K562 (cell line): ENCODE results near the gene CHDH. TPM values are rescaled to one million over a fixed set of nuclear protein-coding genes. Genes with fewer than 3 reads are reported as not detected.

Experiments
- ATAC-seq: fragments of 200-7000 bp; cut with Tn5 transposase; 3 replicates; pipeline ENCODE4 v1.9.1; 2020; ENCODE audit warnings: moderate library complexity
- BruUV-seq: library from RNA; stranded (reverse); fragments of 400-500 nt; replicated peaks from 2 replicates; lab custom pipeline; 2021; lab: Mats Ljungman, UMichigan
- CTCF ChIA-PET: fragments of 300-600 bp; formaldehyde crosslinking; extraction: SDS; loops from one replicate; lab custom pipeline; 2021; ENCODE audit warnings: low intra/inter-chr PET ratio; lab: Yijun Ruan, JAX
- POLR2A ChIA-PET: fragments of 300-600, 350-650 bp; sonication (Branson Sonifier 250); formaldehyde crosslinking; extraction: SDS; loops from one replicate; lab custom pipeline; 2021; ENCODE audit warnings: antibody characterized with exemption, inconsistent platforms; lab: Yijun Ruan, JAX
- DNase-seq, 4 experiments: peaks; one replicate each; pipeline versions ENCODE4 v3.0.0 to v3.0.0-alpha.2; 2011 to 2018; ENCODE audit warnings: low spot score in 3 of 4, mixed read lengths in 3 of 4; ENCODE audit errors: extremely low read depth in 1 of 4
- FAIRE-seq: peaks from 2 replicates; lab custom pipeline; 2011; peaks lifted over from hg19 to GRCh38; lab: Jason Lieb, UNC
- H2AFZ ChIP-seq: 2 replicates; pipeline ENCODE4 v1.6.0; 2011; ENCODE audit warnings: low read depth, low read length, control low read depth, inconsistent platforms
- H3K27ac ChIP-seq: fragments of 200-600 bp; 3 replicates; pipeline ENCODE4 v1.8.0; 2011; ENCODE audit warnings: low read depth, mild to moderate bottlenecking, control low read depth, inconsistent platforms, low read length, moderate library complexity, mixed read lengths; ENCODE audit errors: extremely low read depth
- H3K27me3 ChIP-seq, 2 experiments: fragments of 300-600 bp in 1 of 2; 2 replicates in 1 of 2; 3 replicates in 1 of 2; pipeline versions ENCODE4 v1.6.0 to v1.8.0; 2011; ENCODE audit warnings: inconsistent platforms in 2 of 2, low read length in 2 of 2, mild to moderate bottlenecking in 1 of 2, mixed read lengths in 1 of 2, moderate library complexity in 1 of 2; ENCODE audit not compliant: control insufficient read depth in 2 of 2, insufficient read depth in 2 of 2
- H3K36me3 ChIP-seq: fragments of 300-600 bp; 3 replicates; pipeline ENCODE4 v1.8.0; 2011; ENCODE audit warnings: mild to moderate bottlenecking, low read length, inconsistent platforms; ENCODE audit not compliant: control insufficient read depth, insufficient read depth
- H3K4me1 ChIP-seq, 2 experiments: fragments of 200-600 bp in 1 of 2; replicated peaks in 1 of 2; 2 replicates in 1 of 2; 3 replicates in 1 of 2; pipeline versions ENCODE4 v1.5.1 to v1.8.0; 2011; ENCODE audit warnings: inconsistent platforms in 2 of 2, low read length in 2 of 2, mild to moderate bottlenecking in 1 of 2, mixed read lengths in 1 of 2, moderate library complexity in 1 of 2; ENCODE audit not compliant: control insufficient read depth in 2 of 2, insufficient read depth in 2 of 2
- H3K4me2 ChIP-seq: 2 replicates; pipeline ENCODE4 v1.6.1; 2011; ENCODE audit warnings: low read length, control low read depth, inconsistent platforms, mixed read lengths; ENCODE audit not compliant: insufficient read depth
- H3K4me3 ChIP-seq: fragments of 200-600 bp; sonication (generic), shearing (Covaris generic); 2 replicates; pipeline ENCODE4 v1.5.1; 2016; ENCODE audit warnings: control low read depth, inconsistent platforms
- H3K79me2 ChIP-seq: fragments of 200-600 bp; 3 replicates; pipeline ENCODE4 v1.8.0; 2011; ENCODE audit warnings: low read length, inconsistent platforms; ENCODE audit not compliant: control insufficient read depth, insufficient read depth
- H3K9ac ChIP-seq, 2 experiments: 2 replicates each; pipeline versions ENCODE4 v1.6.0 to v1.6.1; 2011; ENCODE audit warnings: low read depth in 2 of 2, low read length in 2 of 2, control low read depth in 1 of 2, inconsistent platforms in 1 of 2, mild to moderate bottlenecking in 1 of 2, mixed read lengths in 1 of 2; ENCODE audit not compliant: insufficient read depth in 1 of 2
- H3K9me1 ChIP-seq: one replicate; pipeline ENCODE4 v1.6.0; 2011; ENCODE audit warnings: inconsistent platforms, mild to moderate bottlenecking, low read length, moderate library complexity; ENCODE audit not compliant: control insufficient read depth, insufficient read depth
- H3K9me3 ChIP-seq: replicated peaks from 2 replicates; pipeline ENCODE4 v1.5.1; 2011; ENCODE audit warnings: low read depth, low read length, inconsistent platforms; ENCODE audit not compliant: control insufficient read depth, insufficient read depth
- H4K20me1 ChIP-seq: replicated peaks from 2 replicates; pipeline ENCODE4 v1.6.1; 2011; ENCODE audit warnings: low read length, inconsistent platforms, mixed read lengths; ENCODE audit not compliant: control insufficient read depth, insufficient read depth
- ELK1 ChIP-seq: sonication (generic); formaldehyde crosslinking; IDR thresholded peaks from 2 replicates; pipeline ENCODE4 v1.8.1; 2022; ENCODE audit warnings: missing genetic modification reagents
- HCFC1 ChIP-seq: IDR thresholded peaks from 2 replicates; pipeline ENCODE4 v1.6.1; 2012; ENCODE audit warnings: low read depth, low read length, improper control_type of control experiment
- HDAC6 ChIP-seq: IDR thresholded peaks from 2 replicates; pipeline ENCODE4 v1.6.1; 2012; ENCODE audit warnings: low read depth, mild to moderate bottlenecking, control low read depth, inconsistent platforms, low read length, moderate library complexity
- NFYB ChIP-seq: IDR thresholded peaks from 2 replicates; pipeline ENCODE4 v1.6.1; 2011; ENCODE audit warnings: mild to moderate bottlenecking, moderate library complexity; ENCODE audit not compliant: insufficient read length; ENCODE audit errors: extremely low read depth
- TAF1 ChIP-seq: IDR thresholded peaks from 2 replicates; pipeline ENCODE4 v1.6.1; 2011; ENCODE audit warnings: mild to moderate bottlenecking, low read length, moderate library complexity; ENCODE audit not compliant: insufficient read depth, control insufficient read depth, severe bottlenecking; ENCODE audit errors: extremely low read depth
- TCF3 ChIP-seq: sonication (generic); formaldehyde crosslinking; IDR thresholded peaks from 2 replicates; pipeline ENCODE4 v1.4.0; 2020; ENCODE audit warnings: mild to moderate bottlenecking, missing genetic modification reagents
- ZNF583 ChIP-seq: fragments of 250-450 bp; sonication (Bioruptor Pico); IDR thresholded peaks from 2 replicates; pipeline ENCODE4 v1.4.0; 2020
- ZNF696 ChIP-seq: fragments of 250-450 bp; sonication (Bioruptor Pico); conservative IDR thresholded peaks from 2 replicates; pipeline ENCODE4 v1.4.0; 2020; ENCODE audit warnings: mild to moderate bottlenecking, moderate library complexity
- WGBS: fragments of 100-300 bp; shearing (Covaris generic); methylation state at CpG from one replicate; pipeline ENCODE4 v1.1.6; 2016; ENCODE audit warnings: low coverage, mixed read lengths; ENCODE audit not compliant: insufficient coverage; ENCODE audit errors: missing lambda C conversion rate; 5-methylcytosine and 5-hydroxymethylcytosine counted together
- in situ Hi-C: fragments of 300-500 bp; cut with MboI; formaldehyde crosslinking; loops from 4 replicates; pipeline ENCODE4 v1.15.0; 2018; ENCODE audit warnings: inconsistent platforms, mixed read lengths
- intact Hi-C: fragments of 100-400 bp; cut with micrococcal nuclease; formaldehyde crosslinking; loops from 2 replicates; pipeline ENCODE4 v1.14.2; 2022
- polyA plus RNA-seq, 8 experiments: library from polyadenylated mRNA; depleted of rRNA in 4 of 8; stranded (reverse) in 5 of 8; unstranded in 3 of 8; fragments of >200 nt; fragmentation: Nextera tagmentation in 2 of 8; fragmentation: Illumina TruSeq in 1 of 8; extraction: Ambion mirVana in 2 of 8; extraction: Trizol in 1 of 8; gene quantifications; 2 replicates each; pipeline versions ENCODE4 v1.2.1 to v1.2.3, GENCODE V29; 2011 to 2014; ENCODE audit warnings: inconsistent platforms in 1 of 8, missing spikeins in 1 of 8
- total RNA-seq, 7 experiments: library from RNA; depleted of rRNA in 6 of 7; stranded (reverse); fragments of >200 nt in 6 of 7; fragmentation: Illumina TruSeq in 2 of 7; extraction: Trizol in 2 of 7; gene quantifications; 2 replicates each; pipeline versions ENCODE4 v1.2.1 to v1.2.3, GENCODE V29; 2011 to 2021; ENCODE audit warnings: low replicate concordance in 1 of 7

The CHDH gene
- total and polyA plus RNA-seq, 9 of the 15 experiments (the other 6 are each of a cell fraction or from before 2014, with no cell fraction given): 0.06 to 1.9 (median 0.46) TPM

DNA sequence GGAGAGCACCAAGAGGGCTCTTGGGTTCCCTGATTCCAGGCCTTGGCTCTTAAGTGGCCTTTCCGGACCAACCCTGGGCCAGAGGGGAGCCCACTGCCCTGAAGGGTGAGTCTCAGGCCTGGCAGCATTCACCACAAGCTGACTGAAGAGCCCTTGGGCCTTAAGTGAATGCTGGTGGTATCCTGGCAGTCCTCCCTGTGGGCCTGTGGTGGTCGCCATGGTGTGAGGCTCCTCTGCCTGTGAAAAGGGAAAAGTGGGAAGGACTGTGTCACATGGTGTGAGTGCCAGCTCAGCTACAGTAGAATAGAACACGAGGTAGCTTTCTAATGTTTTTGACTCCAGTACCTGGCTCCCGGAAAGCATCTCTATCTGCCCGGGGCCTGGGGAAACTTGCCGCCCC is 15.3 kb downstream of the CHDH start:
- Histone ChIP-seq H3K27ac (no peak overlapping the region), H3K79me2 (no peaks in the 10 kb centered on the region), H3K4me1 (no peaks in the 10 kb centered on the region), H3K9ac (no peak overlapping the region), H3K36me3 (no peaks in the 10 kb centered on the region), H2AFZ (no peak overlapping the region), H3K27me3 (no peaks in the 10 kb centered on the region), H3K4me3 (no peak overlapping the region), H3K9me1 (no peaks in the 10 kb centered on the region), H4K20me1 (no peaks in the 10 kb centered on the region), H3K4me2 (no peak overlapping the region), H3K9me3 (no peaks in the 10 kb centered on the region)
- FAIRE-seq (no peak), DNase-seq (no peak), ATAC-seq (no peak)
- intact Hi-C loops: no loop called here
- in situ Hi-C loops: no loop called here
- no TSS peak for BruUV-seq
- POLR2A ChIA-PET: no interaction called here
- 6% methylated on average over 3 of the region's 6 CpGs for WGBS
- no peak for TF ChIP-seq ZNF583
- TF ChIP-seq ZNF696 (CRISPR knock-in tag): no peak
- no peak for TF ChIP-seq TCF3 (CRISPR knock-in tag)
- TF ChIP-seq HCFC1: no peak
- TF ChIP-seq HDAC6: no peak
- TF ChIP-seq ELK1 (CRISPR knock-in tag): no peak
- TF ChIP-seq TAF1: no peak
- no peak for TF ChIP-seq NFYB
- CTCF ChIA-PET: no interaction called here
